ENCODE data around the gene RBP3.
A peak's percentile ranks its signal among the peaks of the same experiment; 100 is the strongest.

RBP3 gene

DNA sequence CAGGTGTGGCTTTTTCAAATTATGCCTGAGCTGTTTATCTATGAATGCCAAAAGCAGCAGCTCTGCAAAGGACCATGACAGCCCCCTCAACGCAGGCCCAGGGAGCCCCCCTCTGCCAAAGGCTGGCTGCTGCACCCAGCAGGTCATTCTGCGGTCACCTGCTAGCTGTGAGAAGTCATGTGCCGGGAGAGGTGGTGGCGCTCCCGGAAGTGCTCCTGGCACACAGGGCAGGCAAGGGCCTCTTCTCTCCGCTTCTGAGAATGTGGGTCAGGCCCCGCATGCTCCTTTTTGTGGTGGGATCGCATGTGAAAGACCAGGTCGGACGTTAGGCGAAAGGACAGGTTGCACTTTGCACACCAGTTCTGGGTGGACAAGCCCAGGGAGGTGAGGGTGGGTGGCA, 19.5 kb downstream of the RBP3 start:
- peak; percentile 49 for DNase-seq (ENCODE audit: low spot score)
- Histone ChIP-seq H3K4me3 (no peak overlapping the region), H3K27ac (no peak overlapping the region)
- TF ChIP-seq, protein P1, sequence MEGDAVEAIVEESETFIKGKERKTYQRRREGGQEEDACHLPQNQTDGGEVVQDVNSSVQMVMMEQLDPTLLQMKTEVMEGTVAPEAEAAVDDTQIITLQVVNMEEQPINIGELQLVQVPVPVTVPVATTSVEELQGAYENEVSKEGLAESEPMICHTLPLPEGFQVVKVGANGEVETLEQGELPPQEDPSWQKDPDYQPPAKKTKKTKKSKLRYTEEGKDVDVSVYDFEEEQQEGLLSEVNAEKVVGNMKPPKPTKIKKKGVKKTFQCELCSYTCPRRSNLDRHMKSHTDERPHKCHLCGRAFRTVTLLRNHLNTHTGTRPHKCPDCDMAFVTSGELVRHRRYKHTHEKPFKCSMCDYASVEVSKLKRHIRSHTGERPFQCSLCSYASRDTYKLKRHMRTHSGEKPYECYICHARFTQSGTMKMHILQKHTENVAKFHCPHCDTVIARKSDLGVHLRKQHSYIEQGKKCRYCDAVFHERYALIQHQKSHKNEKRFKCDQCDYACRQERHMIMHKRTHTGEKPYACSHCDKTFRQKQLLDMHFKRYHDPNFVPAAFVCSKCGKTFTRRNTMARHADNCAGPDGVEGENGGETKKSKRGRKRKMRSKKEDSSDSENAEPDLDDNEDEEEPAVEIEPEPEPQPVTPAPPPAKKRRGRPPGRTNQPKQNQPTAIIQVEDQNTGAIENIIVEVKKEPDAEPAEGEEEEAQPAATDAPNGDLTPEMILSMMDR (IDR thresholded peaks at IDR 0.05): no peak

DNA sequence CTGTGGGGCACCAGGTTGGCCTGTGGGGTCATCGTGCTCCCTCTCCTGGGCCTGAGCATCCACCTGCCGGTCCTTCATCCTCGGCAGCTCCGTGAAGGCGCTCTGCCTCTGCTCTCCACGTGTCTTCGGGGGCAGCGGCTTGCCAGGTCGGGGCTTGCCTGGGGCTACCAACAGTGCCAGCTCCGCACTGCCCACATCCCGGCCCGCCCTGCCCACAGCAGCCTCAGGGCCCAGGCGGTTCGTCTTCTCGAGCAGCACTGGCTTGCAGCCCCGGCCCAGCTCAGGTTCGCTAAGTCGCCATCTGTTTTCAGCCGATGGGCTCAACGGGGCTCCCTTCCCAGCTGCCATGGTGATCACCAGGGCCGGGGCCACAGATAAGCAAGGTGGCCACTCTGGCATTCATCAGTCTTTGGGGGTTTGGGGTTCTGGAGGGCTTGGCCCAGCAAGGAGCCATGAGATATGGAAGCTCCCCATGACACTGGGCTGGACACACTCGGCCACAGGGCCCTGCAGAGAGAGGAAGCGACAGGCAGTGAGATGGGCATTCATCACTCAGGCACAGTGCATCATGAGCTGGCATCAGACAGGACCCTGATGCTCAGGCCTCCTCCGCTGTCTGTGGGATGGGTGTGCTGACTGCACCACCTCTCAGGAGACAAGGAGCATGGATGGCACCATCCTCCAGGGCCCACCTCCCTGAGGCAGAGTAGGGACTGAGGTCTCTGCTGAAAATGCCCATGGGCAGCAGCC, 20.4 kb downstream of the RBP3 start:
- H3K4me3 ChIP-seq: no peak overlapping the region
- H3K27ac ChIP-seq: no peak overlapping the region
- TF ChIP-seq, protein P1 (IDR thresholded peaks at IDR 0.05): no peak
- DNase-seq (ENCODE audit: low spot score): peak; percentile 54

DNA sequence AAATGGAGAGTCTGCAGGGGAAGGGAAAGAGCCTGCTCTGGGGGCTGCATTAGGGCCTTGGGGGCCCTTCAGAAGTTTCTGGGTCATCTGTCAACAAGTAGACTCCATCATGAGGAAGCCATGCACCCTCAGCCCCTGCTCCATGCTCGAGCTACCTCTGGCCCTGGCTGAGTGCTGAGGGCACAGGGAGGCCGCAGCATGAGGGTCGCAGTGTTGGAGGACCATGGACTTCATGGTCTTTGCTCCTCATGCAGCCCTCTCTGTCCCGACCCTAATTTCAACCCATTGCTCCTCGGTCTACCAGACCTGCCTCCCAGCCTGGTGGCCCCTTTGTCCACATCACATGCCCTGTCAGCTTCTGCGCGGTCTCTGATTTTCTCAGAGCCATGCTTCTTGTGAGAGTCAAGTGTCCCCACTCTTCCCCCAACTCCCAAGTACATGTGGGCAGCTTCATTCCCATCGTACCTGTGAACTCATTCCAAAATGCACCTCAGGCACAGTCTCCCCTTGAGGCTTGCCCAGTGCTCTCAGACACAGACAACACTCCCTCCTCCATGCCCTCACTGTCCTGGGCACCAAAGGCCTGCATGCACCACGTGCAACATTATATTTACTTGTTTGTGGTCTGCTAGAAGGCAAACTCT, 21.2 kb downstream of the RBP3 start:
- Histone ChIP-seq H3K4me3 (no peak overlapping the region), H3K27ac (no peak overlapping the region)
- TF ChIP-seq, protein P1 (IDR thresholded peaks at IDR 0.05): no peak
- DNase-seq (ENCODE audit: low spot score): peak; percentile 49

DNA sequence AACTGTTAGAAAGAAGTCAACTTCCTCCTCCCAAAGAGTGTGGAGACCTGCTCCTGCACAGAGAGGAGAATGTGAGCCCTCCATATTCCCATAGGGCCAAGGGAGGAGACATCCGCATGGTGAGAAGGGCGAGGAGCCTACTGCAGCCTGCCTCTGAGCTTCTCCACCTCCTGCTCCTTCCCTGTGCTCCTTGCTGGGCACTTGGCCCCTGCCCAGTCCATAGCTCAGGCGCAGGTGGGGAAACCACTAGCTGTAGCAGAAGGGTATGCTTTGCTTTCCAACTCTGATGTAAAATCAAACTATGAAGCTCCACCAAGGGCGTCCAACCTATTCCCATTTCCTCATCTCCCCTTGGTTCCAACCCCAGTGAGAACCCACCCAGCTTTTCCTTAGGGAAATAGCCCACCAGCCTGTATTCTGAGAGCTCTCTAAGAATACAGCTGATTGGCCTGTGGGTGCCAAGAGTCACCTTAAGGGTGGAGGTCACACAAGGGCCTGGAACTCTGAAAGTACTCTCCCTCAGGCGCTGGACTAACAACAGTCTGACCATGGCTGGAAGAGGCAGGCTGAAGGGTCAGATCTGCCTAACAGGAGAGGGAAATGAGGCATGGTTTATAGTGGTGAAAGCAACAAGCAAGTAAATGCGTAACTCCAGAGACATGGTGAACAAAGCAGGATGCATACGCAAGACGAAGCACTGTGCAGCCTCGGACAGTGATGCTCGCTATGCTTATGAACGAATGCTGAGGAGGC, 22.0 kb downstream of the RBP3 start:
- no peak overlapping the region for H3K27ac ChIP-seq
- TF ChIP-seq, protein P1 (IDR thresholded peaks at IDR 0.05): no peak
- DNase-seq (ENCODE audit: low spot score): peak; percentile 47
- no peak overlapping the region for H3K4me3 ChIP-seq

DNA sequence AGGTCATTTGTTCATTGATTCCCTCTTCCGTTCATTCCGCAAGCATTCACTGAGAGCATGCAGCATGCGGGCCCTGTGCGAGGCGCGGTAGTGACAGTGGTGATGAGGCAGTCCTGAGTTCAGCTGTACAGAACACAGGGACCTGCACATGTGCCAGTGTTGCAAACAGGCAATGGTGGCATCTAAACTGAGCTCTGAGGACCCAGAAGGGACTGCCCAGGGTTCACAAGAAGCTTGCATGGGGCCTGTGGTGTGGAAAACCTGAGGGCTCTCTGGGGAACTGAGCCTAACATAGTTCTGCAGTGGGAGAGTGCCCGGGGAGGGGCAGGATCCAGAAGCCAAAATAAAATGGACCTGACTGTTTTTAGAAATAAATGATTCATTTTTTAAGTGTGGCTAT, 22.7 kb downstream of the RBP3 start:
- TF ChIP-seq, protein P1 (IDR thresholded peaks at IDR 0.05): no peak
- no peak overlapping the region for H3K4me3 ChIP-seq
- DNase-seq (ENCODE audit: low spot score): no peak
- no peak overlapping the region for H3K27ac ChIP-seq

DNA sequence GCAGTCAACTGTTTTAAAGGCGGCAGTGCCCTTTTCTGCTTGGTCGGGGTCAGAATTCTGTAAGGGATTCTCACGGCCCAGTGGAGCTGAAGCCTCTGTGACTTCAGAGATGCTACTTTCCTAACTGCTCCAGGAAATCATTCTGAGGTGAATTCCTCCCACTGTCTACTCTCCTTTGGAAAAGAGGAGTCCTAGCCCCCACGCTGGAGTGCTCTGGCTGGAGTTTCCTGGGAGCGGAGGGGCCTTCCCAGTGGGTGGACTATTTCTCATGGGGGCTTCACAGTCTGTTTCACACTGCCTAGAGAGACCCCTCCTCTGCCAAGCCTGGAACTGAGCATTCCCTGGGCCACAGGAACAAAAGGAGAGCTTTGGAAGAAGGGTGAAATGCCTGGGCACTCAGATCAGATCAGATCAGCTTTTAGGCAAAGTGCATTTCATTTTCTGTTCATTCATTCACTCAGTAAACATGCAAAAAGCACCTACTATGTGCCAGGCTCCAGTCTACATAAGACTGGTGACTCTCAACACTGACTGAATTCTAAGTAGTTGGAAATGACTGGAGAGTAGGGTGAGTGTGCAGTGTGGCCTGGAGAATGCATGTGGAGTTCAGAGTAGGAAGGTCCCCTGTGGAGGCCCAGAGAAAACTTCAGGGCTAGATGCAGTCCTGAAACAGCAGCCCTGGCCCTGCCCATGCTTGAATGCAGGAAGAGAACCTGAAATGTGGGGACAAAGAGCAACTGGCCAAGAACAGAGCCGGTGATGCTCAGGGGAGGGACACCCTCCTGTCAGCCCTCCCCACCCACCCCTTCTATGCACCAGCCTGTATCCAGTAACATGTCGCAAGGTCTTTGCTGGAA, 23.7 kb downstream of the RBP3 start:
- DNase-seq (ENCODE audit: low spot score): peak; percentile 59
- TF ChIP-seq, protein P1 (IDR thresholded peaks at IDR 0.05): no peak
- Histone ChIP-seq H3K27ac (no peak overlapping the region), H3K4me3 (no peak overlapping the region)
